ENCODE measurements around the gene DROSHA. TPM values are rescaled to one million over a fixed set of nuclear protein-coding genes. Genes with fewer than 3 reads are reported as not detected.
"Not testable (repeated sequence)": the region's sequence is repeated elsewhere in the genome, so short reads cannot be mapped to it uniquely, and the experiment has no call there.

The DROSHA gene
- total and polyA plus RNA-seq, 4 experiments from 2014 or later, result 8.8 to 92.6 (median 50.7) TPM

DNA sequence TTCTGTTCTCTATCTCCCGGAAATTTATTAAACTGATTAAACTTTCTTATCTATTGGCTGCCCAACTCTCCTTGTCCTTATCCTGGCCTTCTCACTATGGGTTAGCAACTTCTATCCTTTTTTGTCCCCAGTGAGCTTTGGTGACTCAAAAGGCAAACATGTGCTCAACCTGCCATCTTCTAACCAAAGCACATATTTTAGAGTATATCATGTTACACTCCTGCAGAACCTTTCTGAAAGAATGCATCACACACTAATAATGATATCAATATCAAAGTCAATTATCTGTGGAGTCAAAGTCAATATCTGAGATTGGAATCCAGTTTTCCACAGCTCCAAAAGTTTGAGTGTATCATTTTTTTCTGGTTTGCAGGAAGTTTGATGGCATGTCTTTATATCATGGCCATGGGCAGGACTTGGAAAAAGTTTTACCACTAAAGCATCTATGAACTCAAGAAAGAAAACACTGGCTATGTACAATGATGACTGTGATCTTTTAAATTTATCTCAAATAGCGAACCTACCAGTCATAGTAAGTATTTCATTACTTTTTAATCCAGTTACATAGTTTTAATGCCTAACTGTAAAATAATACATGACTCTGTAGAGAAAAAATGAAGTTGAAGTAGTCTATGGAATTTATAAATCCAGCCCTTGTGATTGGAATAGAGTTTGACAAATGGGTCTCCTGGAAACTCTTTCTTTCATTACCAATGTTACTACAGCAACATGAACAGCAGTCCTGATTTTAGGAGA, 166.8 kb downstream of the DROSHA start:
- no peak overlapping the region for H3K4me3 Mint-ChIP-seq
- no peak overlapping the region for H3K27ac Mint-ChIP-seq
- intact Hi-C loops (cut with micrococcal nuclease), result no loop called here
- no peaks in the 10 kb centered on the region for H3K36me3 Mint-ChIP-seq
- H3K27me3 Mint-ChIP-seq, result peaks cover 6 to 7% of the 10 kb centered on the region in 2 donors
- Histone ChIP-seq H3K4me1 (ENCODE audit: insufficient read depth, low read length) (no peaks in the 10 kb centered on the region), H3K27ac (ENCODE audit: low read depth, low read length) (no peak overlapping the region), H3K27me3 (ENCODE audit: insufficient read depth, low read length) (no peaks in the 10 kb centered on the region), H3K36me3 (ENCODE audit: insufficient read depth, low read length) (no peaks in the 10 kb centered on the region), H3K4me3 (ENCODE audit: low read length in 2 of 2) (no peak overlapping the region), H3K9me3 (ENCODE audit: control insufficient read depth in 1 of 2, low read length in 2 of 2) (no peaks in the 10 kb centered on the region)
- DNase-seq, result no peak
- no peaks in the 10 kb centered on the region for H3K4me1 Mint-ChIP-seq
- peaks cover 0 to 13% (median 2%) of the 10 kb centered on the region in 8 donors for H3K9me3 Mint-ChIP-seq
- POLR2A ChIA-PET (ENCODE audit: partially characterized antibody), result no interaction called here
- CTCF ChIA-PET (ENCODE audit: partially characterized antibody), result no interaction called here

DNA sequence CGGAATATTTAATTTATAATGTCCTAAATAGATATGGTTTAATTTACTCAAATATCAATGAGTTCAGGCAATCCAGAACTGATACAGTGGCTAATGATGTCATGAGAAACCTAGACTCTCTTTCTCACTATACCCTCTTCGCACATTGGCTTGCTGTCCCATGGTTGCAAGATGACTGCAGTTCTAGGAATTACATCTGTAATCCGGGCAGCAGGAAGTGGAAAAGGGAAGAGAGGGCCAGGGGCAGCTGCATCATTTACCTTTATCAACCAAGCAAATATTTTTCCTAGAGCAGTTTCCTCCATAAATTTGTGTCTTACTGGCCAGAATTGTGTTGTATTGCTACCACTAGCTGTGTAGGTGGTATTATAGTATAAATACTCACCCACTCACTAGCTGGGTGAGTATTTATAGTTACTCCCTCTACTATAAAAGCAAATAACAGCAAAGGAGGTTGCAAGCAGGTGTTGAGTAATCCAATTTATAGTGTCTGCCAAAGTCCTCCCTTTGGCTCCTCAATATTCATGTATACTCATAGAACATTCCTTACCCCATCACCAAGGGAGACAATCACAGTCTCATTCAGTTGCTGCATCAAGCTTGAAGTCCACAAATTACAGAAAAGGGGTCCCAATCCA, 168.8 kb downstream of the DROSHA start:
- H3K27me3 Mint-ChIP-seq, result peaks cover 3 to 7% of the 10 kb centered on the region in 2 donors
- no peaks in the 10 kb centered on the region for H3K4me1 Mint-ChIP-seq
- no peak overlapping the region for H3K27ac Mint-ChIP-seq
- H3K27ac ChIP-seq (ENCODE audit: low read depth, low read length), result no peak overlapping the region
- H3K4me3 ChIP-seq (ENCODE audit: low read length in 2 of 2), result no peak overlapping the region
- H3K36me3 ChIP-seq (ENCODE audit: insufficient read depth, low read length), result no peaks in the 10 kb centered on the region
- POLR2A ChIA-PET (ENCODE audit: partially characterized antibody), result no interaction called here
- CTCF ChIA-PET (ENCODE audit: partially characterized antibody), result no interaction called here
- DNase-seq, result no peak
- H3K27me3 ChIP-seq (ENCODE audit: insufficient read depth, low read length), result no peaks in the 10 kb centered on the region
- H3K36me3 Mint-ChIP-seq, result no peaks in the 10 kb centered on the region
- no peaks in the 10 kb centered on the region for H3K9me3 ChIP-seq (ENCODE audit: control insufficient read depth in 1 of 2, low read length in 2 of 2)
- peaks cover 0 to 13% (median 1%) of the 10 kb centered on the region in 8 donors for H3K9me3 Mint-ChIP-seq
- intact Hi-C loops (cut with micrococcal nuclease), result no loop called here
- H3K4me1 ChIP-seq (ENCODE audit: insufficient read depth, low read length), result no peaks in the 10 kb centered on the region
- no peak overlapping the region for H3K4me3 Mint-ChIP-seq

DNA sequence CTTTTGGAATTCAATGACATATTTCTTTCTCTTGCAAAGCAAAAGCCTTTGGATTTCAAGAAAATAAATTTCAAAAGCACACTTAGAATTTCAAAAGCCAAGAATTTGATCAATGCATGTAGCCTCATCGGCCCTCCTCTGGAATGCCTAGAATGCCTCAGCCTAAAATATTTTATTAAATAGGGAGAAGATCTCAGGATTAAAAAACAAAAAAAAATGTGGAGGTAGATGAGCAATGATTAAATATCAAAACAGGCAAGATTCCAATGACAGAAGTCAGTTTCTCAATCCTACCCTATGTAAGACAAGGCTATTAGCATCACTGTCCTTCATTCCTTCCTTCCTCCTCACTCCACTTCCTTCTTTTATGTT, 169.4 kb downstream of the DROSHA start:
- intact Hi-C loops (cut with micrococcal nuclease), result no loop called here
- Histone ChIP-seq H3K27ac (ENCODE audit: low read depth, low read length) (no peak overlapping the region), H3K9me3 (ENCODE audit: control insufficient read depth in 1 of 2, low read length in 2 of 2) (no peaks in the 10 kb centered on the region), H3K4me3 (ENCODE audit: low read length in 2 of 2) (no peak overlapping the region), H3K36me3 (ENCODE audit: insufficient read depth, low read length) (no peaks in the 10 kb centered on the region), H3K27me3 (ENCODE audit: insufficient read depth, low read length) (no peaks in the 10 kb centered on the region), H3K4me1 (ENCODE audit: insufficient read depth, low read length) (no peaks in the 10 kb centered on the region)
- ChIA-PET CTCF (ENCODE audit: partially characterized antibody) (no interaction called here), POLR2A (ENCODE audit: partially characterized antibody) (no interaction called here)
- Mint-ChIP-seq H3K27ac (no peak overlapping the region), H3K4me3 (no peak overlapping the region), H3K9me3 (peaks cover 0 to 13% (median 1%) of the 10 kb centered on the region in 8 donors), H3K36me3 (no peaks in the 10 kb centered on the region), H3K27me3 (peaks cover 3 to 7% of the 10 kb centered on the region in 2 donors), H3K4me1 (no peaks in the 10 kb centered on the region)
- DNase-seq, result no peak

- H3K27ac ChIP-seq (ENCODE audit: low read depth, low read length); DNase-seq; CTCF ChIA-PET (ENCODE audit: partially characterized antibody); intact Hi-C loops (cut with micrococcal nuclease); POLR2A ChIA-PET (ENCODE audit: partially characterized antibody); H3K4me3 ChIP-seq (ENCODE audit: low read length in 2 of 2); H3K27ac Mint-ChIP-seq; H3K4me3 Mint-ChIP-seq; H3K27me3 ChIP-seq (ENCODE audit: insufficient read depth, low read length); H3K4me1 ChIP-seq (ENCODE audit: insufficient read depth, low read length); H3K36me3 Mint-ChIP-seq; H3K4me1 Mint-ChIP-seq; H3K27me3 Mint-ChIP-seq; H3K9me3 ChIP-seq (ENCODE audit: control insufficient read depth in 1 of 2, low read length in 2 of 2); H3K36me3 ChIP-seq (ENCODE audit: insufficient read depth, low read length): not testable (repeated sequence)
- H3K9me3 Mint-ChIP-seq, result peaks cover 0 to 13% (median 2%) of the 10 kb centered on the region in 8 donors
Observed at GRCh38 chr5:31361704-31362528, 170.0 kb downstream of the DROSHA start.

DNA sequence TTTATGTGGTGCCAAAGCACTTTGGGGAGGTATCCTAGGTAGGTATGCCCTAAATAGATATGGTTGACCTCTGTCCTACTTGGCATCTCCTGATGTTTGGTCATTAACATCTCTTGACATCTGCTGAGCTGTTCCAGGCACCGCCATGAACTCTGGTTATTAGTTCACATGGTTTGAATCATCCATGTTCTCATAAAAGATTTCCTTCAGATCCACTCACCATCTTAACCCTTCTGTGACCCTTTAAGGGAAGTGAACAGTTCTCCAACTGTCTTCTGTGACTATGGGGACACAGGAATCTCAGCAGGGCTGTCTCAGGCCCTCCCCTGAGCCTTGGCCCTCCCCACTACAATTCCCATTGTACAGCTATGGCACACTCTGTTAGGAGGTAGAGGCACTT, 170.7 kb downstream of the DROSHA start:
- ChIA-PET CTCF (ENCODE audit: partially characterized antibody) (no interaction called here), POLR2A (ENCODE audit: partially characterized antibody) (no interaction called here)
- Mint-ChIP-seq H3K4me3 (no peak overlapping the region), H3K36me3 (no peaks in the 10 kb centered on the region), H3K9me3 (peaks cover 0 to 13% (median 5%) of the 10 kb centered on the region in 8 donors), H3K27me3 (peaks cover 3 to 4% of the 10 kb centered on the region in 2 donors), H3K4me1 (no peaks in the 10 kb centered on the region), H3K27ac (no peak overlapping the region)
- Histone ChIP-seq H3K27me3 (ENCODE audit: insufficient read depth, low read length) (no peaks in the 10 kb centered on the region), H3K27ac (ENCODE audit: low read depth, low read length) (no peak overlapping the region), H3K9me3 (ENCODE audit: control insufficient read depth in 1 of 2, low read length in 2 of 2) (no peaks in the 10 kb centered on the region), H3K4me1 (ENCODE audit: insufficient read depth, low read length) (no peaks in the 10 kb centered on the region), H3K36me3 (ENCODE audit: insufficient read depth, low read length) (no peaks in the 10 kb centered on the region), H3K4me3 (ENCODE audit: low read length in 2 of 2) (no peak overlapping the region)
- intact Hi-C loops (cut with micrococcal nuclease), result no loop called here
- DNase-seq, result no peak

- Mint-ChIP-seq H3K4me1 (no peaks in the 10 kb centered on the region), H3K36me3 (no peaks in the 10 kb centered on the region), H3K4me3 (no peak overlapping the region), H3K27me3 (peaks cover 2 to 3% of the 10 kb centered on the region in 2 donors), H3K9me3 (peaks cover 0 to 12% (median 6%) of the 10 kb centered on the region in 8 donors), H3K27ac (no peak overlapping the region)
- POLR2A ChIA-PET (ENCODE audit: partially characterized antibody), result no interaction called here
- DNase-seq, result no peak
- CTCF ChIA-PET (ENCODE audit: partially characterized antibody), result no interaction called here
- Histone ChIP-seq H3K4me1 (ENCODE audit: insufficient read depth, low read length) (no peaks in the 10 kb centered on the region), H3K36me3 (ENCODE audit: insufficient read depth, low read length) (no peaks in the 10 kb centered on the region), H3K27ac (ENCODE audit: low read depth, low read length) (no peak overlapping the region), H3K27me3 (ENCODE audit: insufficient read depth, low read length) (no peaks in the 10 kb centered on the region), H3K9me3 (ENCODE audit: control insufficient read depth in 1 of 2, low read length in 2 of 2) (no peaks in the 10 kb centered on the region), H3K4me3 (ENCODE audit: low read length in 2 of 2) (no peak overlapping the region)
- intact Hi-C loops (cut with micrococcal nuclease), result loop anchor here (10.0 kb wide), 1 partner anchor 475 kb away; no protein-coding TSS in a partner anchor
Observed at GRCh38 chr5:31359839-31360238, 172.1 kb downstream of the DROSHA start.

DNA sequence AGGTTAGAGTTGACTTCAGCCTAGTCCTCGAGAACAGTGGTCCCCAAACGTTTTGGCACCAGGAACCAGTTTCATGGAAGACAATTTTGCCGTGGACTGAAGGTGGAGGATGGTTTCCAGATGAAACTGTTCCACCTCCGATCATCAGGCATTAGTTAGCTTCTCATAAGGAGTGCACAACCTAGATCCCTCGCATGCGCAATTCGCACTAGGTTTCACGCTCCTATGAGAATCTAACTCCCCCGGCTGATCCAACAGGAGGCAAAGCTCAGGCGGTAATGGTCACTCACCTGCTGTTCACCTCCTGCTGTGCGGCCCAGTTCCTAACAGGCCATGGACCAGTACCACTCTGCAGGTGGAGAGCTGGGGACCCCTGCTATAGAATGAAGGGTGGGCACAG, 174.9 kb downstream of the DROSHA start:
- Mint-ChIP-seq H3K27ac (no peak overlapping the region), H3K9me3 (peaks cover 0 to 5% (median 2%) of the 10 kb centered on the region in 8 donors), H3K27me3 (peaks cover 3 to 4% of the 10 kb centered on the region in 2 donors), H3K4me1 (no peaks in the 10 kb centered on the region), H3K36me3 (no peaks in the 10 kb centered on the region), H3K4me3 (no peak overlapping the region)
- ChIA-PET CTCF (ENCODE audit: partially characterized antibody) (no interaction called here), POLR2A (ENCODE audit: partially characterized antibody) (no interaction called here)
- Histone ChIP-seq H3K27me3 (ENCODE audit: insufficient read depth, low read length) (no peaks in the 10 kb centered on the region), H3K9me3 (ENCODE audit: control insufficient read depth in 1 of 2, low read length in 2 of 2) (no peaks in the 10 kb centered on the region), H3K36me3 (ENCODE audit: insufficient read depth, low read length) (no peaks in the 10 kb centered on the region), H3K27ac (ENCODE audit: low read depth, low read length) (no peak overlapping the region), H3K4me1 (ENCODE audit: insufficient read depth, low read length) (no peaks in the 10 kb centered on the region), H3K4me3 (ENCODE audit: low read length in 2 of 2) (no peak overlapping the region)
- no peak for DNase-seq
- intact Hi-C loops (cut with micrococcal nuclease), result loop anchor here (10.0 kb wide), 1 partner anchor 478 kb away; no protein-coding TSS in a partner anchor
